GM19467 (cell line): Measurements from ENCODE around the gene PSMD1.
A peak's percentile ranks its signal among the peaks of the same experiment; 100 is the strongest.

Experiments
- ATAC-seq: cut with Tn5 transposase; IDR thresholded peaks from one replicate; pipeline ENCODE4 v1.9.1; 2021; ENCODE audit warnings: mild to moderate bottlenecking, moderate library complexity; ENCODE audit not compliant: unreplicated experiment

PSMD1 gene

DNA sequence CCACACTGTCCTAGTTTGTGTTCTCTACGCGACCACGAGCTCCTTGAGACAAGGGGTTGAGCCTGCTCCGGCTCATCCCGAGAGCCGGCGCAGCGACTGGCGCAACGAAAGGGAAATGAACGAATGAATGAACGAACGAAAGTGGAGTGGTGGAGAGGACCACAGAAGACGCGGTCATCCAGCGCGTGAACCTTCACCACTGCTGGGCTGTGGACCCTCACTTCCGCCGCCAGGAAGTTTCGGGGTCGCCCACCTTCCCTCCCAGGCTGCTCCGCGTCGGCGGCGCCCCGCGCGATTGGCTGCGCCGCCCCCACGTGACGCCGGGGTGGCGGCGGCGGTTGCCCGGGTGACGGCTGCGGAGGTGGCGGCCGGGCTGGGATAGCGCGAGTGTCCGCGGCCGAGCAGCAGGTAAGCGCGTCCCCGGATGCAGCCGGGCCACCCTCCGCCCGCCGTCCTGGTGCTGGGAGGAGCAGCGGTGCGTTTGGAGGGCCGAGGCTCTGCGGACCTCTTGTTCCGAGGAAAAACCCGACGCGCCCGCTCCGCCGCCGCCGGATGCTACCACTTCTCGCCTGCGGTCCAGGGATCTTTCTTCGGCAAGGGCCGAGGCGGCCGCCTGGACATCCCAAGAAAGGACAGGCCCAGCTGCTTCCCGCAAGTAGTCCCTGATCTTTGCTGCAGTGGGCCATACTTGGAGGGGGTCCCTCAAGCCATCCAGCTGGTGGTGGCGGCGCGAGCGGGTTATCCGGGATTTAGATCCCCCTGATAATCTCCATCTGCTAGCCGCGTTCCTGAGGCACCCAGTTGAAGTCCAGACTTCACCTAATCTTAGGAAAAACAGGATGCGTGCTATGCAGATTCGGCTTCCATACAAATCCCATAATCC, 141.9 kb downstream of the PSMD1 start, which contains the start of gene ARMC9:
TSS of gene ARMC9 (plus strand) at position 341 of the 883 bp plus-strand sequence. CDS start 7,608 bp downstream, outside the sequence.
- ATAC-seq, result peak; percentile 96

DNA sequence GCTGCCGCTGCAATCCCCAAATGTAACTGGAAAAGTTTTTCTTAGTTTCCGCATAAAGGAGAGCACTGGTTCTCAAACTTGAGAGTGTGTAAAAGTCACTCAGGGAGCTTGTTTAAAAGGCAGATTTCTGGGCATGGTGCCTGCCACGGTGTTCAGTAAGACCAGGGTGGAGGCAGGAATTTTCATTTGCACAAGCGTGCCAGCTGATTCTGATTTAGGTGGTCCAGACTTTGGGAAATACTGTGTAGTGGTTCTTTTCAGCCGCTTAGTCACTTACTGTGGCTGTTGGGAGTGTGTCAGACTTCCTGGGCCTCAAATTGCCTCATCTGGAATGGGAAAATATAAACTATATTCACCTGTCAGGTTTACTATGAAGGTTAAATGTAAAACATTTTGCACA, 142.6 kb downstream of the PSMD1 start:
- ATAC-seq, result no peak

DNA sequence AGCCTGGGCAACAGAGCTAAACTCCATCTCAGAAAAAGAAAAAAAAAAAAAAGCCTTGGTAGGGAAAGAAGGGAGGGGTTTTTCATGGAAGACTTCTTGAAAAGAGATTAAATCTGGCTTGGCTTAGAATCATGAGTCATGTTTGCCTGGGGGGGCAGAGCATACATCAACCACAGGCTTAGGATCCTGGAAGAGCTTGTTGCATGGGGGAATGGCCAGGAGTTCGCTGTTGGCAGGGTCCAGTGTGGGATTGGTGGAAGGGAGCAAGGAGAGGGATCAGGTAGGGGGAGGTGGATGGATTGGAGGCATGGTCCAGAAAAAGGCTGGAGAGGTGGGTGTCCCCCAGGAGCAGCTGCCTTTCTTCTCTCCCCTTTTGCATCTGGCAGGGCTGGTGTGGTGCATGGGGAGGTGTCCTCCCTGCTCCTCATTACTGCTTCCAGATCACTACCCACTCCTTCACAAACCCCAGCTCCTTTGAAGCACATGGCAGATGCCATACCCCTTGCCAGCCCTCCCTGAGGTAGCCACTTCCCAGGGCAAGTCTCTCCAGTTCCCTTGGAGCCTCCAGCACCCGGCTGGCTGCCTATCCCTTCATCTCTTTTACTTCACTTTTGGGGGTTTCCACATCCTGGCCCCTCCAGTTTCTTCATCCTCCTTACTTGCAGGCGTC, 144.3 kb downstream of the PSMD1 start:
- ATAC-seq, result no peak

DNA sequence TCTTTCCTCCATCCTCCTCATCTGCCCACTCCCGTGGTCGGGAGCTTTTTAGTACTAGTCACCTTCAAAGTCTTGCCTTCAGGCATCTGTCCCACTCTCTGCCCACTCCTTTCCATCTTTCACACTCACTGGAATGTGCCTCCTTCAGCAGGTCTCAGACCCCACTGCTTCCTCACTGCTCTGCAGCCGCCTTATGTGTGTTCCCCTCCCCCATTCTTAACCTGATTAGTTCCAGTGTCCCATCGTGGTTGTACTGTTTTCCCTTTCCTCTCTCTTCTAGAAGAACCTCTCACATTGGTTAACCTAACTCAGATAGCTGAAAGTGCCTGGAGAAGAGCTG, 144.8 kb downstream of the PSMD1 start:
- no peak for ATAC-seq

DNA sequence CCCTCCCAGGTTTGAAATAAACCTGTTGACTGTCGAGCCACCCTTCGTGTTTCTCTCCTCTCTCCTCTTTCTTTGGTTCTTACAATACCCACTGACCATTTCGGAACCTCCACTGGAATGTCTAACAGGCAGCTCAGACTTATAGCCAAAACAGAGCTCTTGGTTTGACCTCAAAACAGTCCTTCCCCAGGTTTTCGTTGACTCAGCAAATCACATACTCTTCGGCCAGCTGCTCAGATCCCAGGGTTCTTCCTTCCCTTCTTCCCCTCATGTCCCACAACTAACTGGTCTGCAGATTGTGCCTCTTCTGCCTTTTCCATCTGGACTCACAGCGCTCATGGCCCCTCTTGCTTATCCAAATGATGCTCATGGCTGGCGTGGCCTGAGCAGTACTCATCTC, 146.4 kb downstream of the PSMD1 start:
- no peak for ATAC-seq

DNA sequence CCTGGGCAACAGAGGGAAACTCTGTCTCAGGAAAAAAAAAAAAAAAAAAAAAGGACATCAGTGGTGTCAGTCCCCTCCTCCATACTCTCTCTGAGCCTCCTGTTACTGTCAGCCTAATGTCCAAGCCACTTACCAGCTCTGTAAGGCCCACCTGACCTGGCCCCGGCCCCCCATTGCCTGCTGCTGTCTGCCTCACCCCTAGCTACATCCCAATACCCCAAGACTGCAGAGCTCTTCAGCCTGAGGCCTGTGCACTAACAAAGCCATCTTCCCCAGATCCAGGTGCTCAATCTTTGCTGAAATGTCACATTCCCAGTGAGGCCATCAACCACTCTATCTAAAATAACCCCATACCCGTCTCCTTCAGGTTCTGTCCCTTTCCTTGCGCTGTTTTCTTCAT, 147.5 kb downstream of the PSMD1 start:
- ATAC-seq, result no peak

DNA sequence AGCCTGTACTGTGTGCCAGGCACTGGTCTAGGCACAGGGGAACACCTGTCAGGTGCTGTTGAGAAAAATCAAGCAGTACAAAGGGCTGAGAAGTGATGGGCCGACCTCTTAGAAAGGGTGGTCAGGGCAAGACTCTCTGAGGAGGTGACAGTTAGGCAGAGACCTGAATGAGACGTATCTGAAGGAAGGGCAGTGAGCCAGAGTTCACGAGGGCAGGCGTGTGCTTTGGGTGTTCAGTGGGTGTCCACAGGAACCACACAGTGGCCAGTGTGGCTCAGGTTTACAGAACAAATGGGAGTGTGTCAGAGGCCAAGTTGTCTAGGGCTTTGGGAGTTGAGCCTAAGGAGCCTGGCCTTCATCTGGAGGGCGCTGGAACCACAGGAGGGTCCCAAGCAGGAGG, 147.9 kb downstream of the PSMD1 start:
- ATAC-seq, result no peak

DNA sequence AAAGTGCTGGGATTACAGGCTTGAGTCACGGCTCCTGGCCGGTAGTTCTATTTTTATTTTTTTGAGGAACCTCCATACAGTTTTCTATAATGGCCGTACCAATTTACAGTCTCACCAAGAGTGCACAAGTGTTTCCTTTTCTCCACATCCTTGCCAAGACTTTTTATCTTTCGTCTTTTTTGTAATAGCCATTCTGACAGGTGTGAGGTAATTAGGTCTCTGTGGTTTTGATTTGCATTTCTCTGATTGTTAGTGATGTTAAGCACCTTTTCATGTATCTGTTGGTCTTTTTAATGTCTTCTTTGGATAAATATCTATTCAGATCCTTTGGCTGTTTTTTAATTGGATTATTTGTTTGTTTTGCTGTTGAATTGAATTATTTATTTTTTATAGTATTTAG, 151.1 kb downstream of the PSMD1 start:
- no peak for ATAC-seq

DNA sequence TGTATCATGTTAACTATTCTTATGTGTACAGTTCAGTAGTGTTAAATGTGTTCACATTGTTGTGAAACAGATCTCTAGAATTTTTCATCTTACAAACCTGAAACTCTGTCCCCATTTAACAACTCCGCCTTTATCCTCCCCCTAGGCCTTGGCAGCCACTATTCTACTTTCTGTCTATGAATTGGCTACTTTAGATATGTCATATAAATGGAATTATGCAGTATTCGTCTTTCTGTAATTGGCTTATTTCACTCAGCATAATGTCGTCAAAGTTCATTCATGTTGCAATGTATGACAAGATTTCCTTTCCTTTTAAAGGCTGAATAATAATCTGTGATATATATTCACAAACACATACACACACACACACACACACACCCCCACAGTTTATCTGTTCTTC, 154.1 kb downstream of the PSMD1 start:
- ATAC-seq, result no peak

DNA sequence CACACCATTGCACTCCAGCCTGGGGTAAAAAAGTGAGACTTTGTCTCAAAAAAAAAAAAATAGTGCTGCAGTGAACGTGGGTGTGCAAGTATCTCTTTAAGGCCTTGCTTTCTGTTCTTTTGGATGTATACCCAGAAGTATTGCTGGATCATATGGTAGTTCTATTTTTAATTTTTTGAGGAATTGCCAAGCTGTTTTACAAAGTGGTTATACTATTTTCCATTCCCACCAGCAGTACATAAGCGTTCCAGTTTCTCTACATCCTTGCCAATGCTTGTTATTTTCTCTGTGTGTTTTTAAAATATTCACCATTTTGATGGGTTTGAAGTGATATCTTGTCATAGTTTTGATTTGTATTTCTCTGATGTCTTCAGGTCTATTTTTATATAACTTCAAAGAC, 154.8 kb downstream of the PSMD1 start:
- no peak for ATAC-seq

DNA sequence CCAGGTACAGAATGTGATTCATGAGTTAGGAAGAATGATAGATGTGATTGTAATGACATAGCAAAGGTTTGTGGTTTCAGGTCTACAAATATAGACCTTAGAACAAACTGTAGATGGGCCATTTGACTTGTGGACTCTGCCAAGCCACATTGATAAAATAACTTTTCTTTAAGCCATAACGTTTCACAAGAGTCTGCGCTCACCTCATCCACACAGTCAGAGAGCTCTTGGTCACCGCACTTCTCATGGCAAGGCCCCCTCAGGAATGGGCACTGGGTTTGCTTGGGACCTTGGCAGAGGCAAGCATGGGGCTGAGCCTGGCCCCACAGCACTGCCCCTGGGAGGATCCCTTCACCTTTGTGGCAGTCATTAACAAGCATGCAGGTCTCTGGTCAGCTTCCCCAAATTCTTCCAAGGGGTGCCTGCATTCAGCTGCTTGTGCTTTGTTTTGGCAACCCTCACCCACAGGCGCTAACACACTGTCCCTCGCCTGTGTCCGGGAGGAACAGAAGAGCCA, 155.7 kb downstream of the PSMD1 start:
- no peak for ATAC-seq

DNA sequence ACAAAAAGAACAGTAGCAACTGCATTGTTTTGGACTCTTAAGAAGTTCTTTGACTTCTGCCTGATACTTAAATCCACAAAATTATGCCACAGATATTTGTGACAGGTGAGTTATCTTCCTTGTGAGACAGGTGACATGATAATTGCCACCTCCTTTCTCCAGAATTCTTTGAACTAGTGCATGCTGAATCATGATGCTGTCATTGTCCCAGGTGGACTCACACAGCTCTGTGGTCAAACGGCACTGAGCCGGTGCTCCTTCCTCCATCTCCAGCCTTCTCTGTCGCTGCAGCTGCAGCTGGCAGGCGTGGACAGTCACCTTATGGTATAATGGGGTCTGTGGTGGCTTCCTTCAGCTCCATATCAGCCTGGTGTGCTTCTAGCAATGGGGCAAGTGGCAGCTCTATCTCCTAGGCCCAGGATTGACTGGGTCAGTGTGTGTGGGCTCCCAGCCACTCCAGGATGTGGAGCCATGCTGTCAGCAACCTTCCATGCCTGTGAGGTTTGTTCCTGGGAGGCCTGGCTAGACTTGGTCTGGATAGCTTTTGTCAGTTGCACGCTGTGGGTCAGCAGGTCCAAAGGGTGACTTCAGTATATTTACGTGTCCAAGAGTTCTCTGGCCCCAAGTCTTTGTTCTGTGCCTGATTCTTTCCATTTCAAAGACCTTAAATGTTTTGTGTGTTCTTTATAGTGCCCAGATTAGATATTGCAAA, 157.4 kb downstream of the PSMD1 start:
- no peak for ATAC-seq

DNA sequence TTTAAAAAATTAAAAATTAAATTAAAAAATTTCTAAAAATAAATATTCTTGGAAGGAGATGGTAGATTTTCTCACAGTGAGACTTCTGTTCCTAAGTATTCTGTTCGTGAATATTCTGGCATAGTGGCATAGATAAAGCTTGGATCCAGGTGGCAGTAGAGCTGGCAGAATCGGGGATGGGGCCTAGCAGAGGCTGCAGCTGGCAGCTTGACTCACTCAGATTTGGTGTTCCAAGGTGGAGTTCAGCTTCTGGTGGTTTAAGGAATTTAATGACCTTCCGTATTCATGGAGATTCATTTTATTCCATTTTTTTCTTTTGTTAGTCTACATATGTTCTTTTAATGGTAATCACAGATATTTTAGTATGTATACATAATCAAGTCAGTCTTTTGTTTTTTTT, 161.7 kb downstream of the PSMD1 start:
- no peak for ATAC-seq

DNA sequence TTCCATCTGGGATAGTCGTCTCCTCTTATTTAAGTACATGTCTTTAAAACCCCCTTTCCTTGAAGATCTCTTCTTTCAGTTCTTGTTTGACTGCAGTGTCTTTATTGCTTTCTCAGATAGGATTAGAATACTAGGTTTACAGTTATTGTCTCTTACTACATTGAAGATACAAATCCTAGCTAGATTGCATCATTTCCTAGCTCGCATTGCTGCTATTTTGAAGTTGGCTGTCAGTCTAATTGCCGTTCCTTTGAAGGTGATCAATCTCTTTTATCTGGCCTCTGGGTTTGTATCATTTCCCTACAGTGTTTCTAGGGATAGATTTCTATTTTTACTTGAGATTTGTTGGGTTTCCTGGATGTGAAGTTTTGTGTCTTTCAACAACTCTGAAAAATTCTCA, 162.6 kb downstream of the PSMD1 start:
- no peak for ATAC-seq

DNA sequence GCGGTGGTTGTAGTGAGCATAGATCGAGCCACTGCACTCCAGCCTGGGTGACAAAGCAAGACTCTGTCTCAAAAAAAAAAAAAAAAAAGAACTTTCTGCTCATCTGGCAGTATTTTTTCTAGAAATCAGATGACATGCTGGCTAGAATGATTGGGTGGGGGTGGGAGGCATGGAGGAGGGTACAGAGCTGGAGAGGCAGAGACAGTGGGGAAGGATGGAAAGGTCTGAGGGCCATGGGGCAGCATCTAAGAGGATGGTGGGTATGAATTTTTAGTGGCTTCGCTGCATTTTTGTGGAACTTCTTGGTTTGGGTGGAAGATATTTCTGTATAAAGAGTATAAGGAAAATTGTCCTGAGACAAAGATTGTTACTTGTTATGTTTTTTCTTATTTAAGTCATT, 165.1 kb downstream of the PSMD1 start:
- no peak for ATAC-seq
